Activated T-helper 2 cell treated with anti-CD3 and anti-CD28 coated beads, Interferon-gamma antibody, Interleukin-2, Interleukin-4, amounts not matched to agents 10 μg/mL and 5 μg/mL and 100 μg/mL, durations not matched to agents 14 hours and 24 hours and 36 hours (primary cell): ENCODE results near the gene LASP1NB.
"Not testable (repeated sequence)": the region's sequence is repeated elsewhere in the genome, so short reads cannot be mapped to it uniquely, and the experiment has no call there.

Source experiments
- DNase-seq: peaks from one replicate; pipeline ENCODE4 v3.0.0; 2021; ENCODE audit warnings: low spot score
- H3K27ac Mint-ChIP-seq: one replicate; pipeline ENCODE4 v1.8.0; 2021; ENCODE audit warnings: mixed read lengths
- H3K27me3 Mint-ChIP-seq: one replicate; pipeline ENCODE4 v1.8.0; 2021; ENCODE audit warnings: low read depth, mixed read lengths
- H3K36me3 Mint-ChIP-seq: one replicate; pipeline ENCODE4 v1.8.0; 2021; ENCODE audit warnings: low read depth, mixed read lengths
- H3K4me1 Mint-ChIP-seq: one replicate; pipeline ENCODE4 v1.8.0; 2021; ENCODE audit warnings: low read depth, mixed read lengths
- H3K4me3 Mint-ChIP-seq: one replicate; pipeline ENCODE4 v1.8.0; 2021; ENCODE audit warnings: low read depth, mild to moderate bottlenecking, moderate library complexity, mixed read lengths
- H3K9me3 Mint-ChIP-seq: one replicate; pipeline ENCODE4 v1.8.0; 2021; ENCODE audit warnings: mixed read lengths
- intact Hi-C: fragments of 100-400 bp; cut with micrococcal nuclease; formaldehyde crosslinking; loops from one replicate; pipeline ENCODE4 v1.15.1; 2023

The LASP1NB gene

GRCh38 chr17:38926293-38927070 is 1.1 kb downstream of the LASP1NB start:
- H3K4me3 Mint-ChIP-seq = peak overlapping the region; percentile 23
- no peaks in the 10 kb centered on the region for H3K27me3 Mint-ChIP-seq
- H3K27ac Mint-ChIP-seq = peak overlapping the region; percentile 44
- H3K36me3 Mint-ChIP-seq = no peaks in the 10 kb centered on the region
- DNase-seq = no peak
- intact Hi-C loops = loop anchor here (2.0 kb wide), 2 partner anchors 28 to 56 kb away; partner anchors contain the start of gene LASP1
- no peaks in the 10 kb centered on the region for H3K9me3 Mint-ChIP-seq
- H3K4me1 Mint-ChIP-seq = peaks cover 24% of the 10 kb centered on the region

GRCh38 chr17:38930782-38931181 is 5.4 kb downstream of the LASP1NB start:
- H3K27ac Mint-ChIP-seq, H3K36me3 Mint-ChIP-seq, H3K4me3 Mint-ChIP-seq, H3K9me3 Mint-ChIP-seq, intact Hi-C loops, DNase-seq: not testable (repeated sequence)
- peaks cover 13% of the 10 kb centered on the region for H3K27me3 Mint-ChIP-seq
- H3K4me1 Mint-ChIP-seq = peaks cover 14% of the 10 kb centered on the region

DNA sequence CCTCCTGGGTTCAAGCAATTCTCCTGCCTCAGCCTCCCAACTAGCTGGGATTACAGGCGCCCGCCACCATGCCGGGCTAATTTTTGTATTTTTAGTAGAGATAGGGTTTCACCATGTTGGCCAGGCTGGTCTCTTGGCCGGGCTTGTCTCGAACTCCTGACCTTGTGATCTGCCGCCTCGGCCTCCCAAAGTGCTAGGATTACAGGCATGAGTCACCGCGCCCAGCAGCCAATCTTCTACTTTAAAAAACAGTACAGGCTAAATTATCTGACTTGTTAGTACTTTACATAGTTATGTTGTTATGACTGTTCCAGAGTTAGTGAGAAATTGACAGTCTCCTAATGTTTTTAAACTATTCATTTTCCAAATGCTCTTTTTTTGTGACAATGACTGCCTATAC is 8.5 kb downstream of the LASP1NB start:
- peaks cover 21% of the 10 kb centered on the region for H3K27me3 Mint-ChIP-seq
- H3K4me3 Mint-ChIP-seq, H3K27ac Mint-ChIP-seq, H3K9me3 Mint-ChIP-seq, H3K4me1 Mint-ChIP-seq, H3K36me3 Mint-ChIP-seq, intact Hi-C loops, DNase-seq: not testable (repeated sequence)

GRCh38 chr17:38939987-38940386 is 14.6 kb downstream of the LASP1NB start:
- H3K36me3 Mint-ChIP-seq = no peaks in the 10 kb centered on the region
- no peak overlapping the region for H3K4me3 Mint-ChIP-seq
- intact Hi-C loops = no loop called here

DNA sequence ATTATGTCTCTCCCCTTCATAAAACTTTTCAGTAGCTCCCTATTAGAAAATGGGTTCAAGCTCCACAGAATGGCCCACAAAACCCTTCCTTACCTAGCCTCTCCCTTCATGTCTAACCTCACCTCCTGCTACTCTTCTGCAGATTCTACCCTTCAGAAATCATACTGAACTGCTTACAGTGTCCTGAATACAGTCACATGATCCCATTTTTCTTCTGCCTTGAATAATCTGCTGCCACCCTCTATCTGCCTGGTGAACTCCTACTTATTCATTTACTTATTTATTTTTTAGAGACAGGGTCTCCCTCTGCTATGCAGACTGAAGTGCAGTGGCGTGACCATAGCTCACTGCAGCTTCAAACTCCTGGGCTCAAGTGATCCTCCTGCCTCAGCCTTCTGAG is 15.0 kb downstream of the LASP1NB start:
- Mint-ChIP-seq H3K27me3 (peaks cover 12% of the 10 kb centered on the region), H3K4me1 (peaks cover 7% of the 10 kb centered on the region), H3K9me3 (no peaks in the 10 kb centered on the region), H3K4me3 (no peak overlapping the region), H3K36me3 (no peaks in the 10 kb centered on the region), H3K27ac (no peak overlapping the region)
- intact Hi-C loops = no loop called here
- no peak for DNase-seq

More at GRCh38 chr17:38939987-38940386, 14.6 kb downstream of the LASP1NB start:
- peaks cover 14% of the 10 kb centered on the region for H3K27me3 Mint-ChIP-seq
- no peak for DNase-seq
- no peaks in the 10 kb centered on the region for H3K9me3 Mint-ChIP-seq
- peaks cover 7% of the 10 kb centered on the region for H3K4me1 Mint-ChIP-seq
- no peak overlapping the region for H3K27ac Mint-ChIP-seq

DNA sequence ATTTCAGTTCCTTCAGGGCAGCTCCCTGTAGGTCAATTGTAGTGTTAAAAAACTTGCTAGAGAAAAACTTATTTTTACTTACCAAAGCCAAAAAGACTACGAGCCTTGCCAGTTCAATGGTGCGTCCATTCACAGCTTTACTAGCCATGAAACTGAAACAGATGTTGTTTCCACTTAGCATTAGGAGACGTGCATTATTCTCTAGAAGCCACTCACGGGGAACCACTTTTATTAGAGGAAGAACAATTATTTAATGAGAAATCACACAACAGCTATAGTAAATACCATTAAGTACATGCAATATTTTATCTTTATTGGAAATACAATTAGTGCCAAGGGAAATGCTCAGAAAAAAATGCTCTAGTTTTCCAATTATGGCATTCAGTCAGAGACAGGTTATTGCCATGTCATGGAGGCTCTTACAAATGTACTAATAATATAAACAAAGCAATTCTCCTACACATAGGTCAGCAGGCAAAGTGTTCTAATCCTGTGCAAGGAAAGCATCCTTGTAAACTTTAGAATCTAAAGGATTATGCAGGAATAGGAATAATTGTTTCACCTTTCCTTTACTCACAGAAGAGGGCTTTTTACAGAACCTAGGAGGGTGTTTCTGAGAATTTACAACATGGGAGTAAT is 17.4 kb downstream of the LASP1NB start:
- Mint-ChIP-seq H3K4me1 (peaks cover 7% of the 10 kb centered on the region), H3K27ac (no peak overlapping the region), H3K27me3 (no peaks in the 10 kb centered on the region), H3K9me3 (no peaks in the 10 kb centered on the region), H3K36me3 (no peaks in the 10 kb centered on the region), H3K4me3 (no peak overlapping the region)
- intact Hi-C loops = no loop called here
- DNase-seq = no peak

DNA sequence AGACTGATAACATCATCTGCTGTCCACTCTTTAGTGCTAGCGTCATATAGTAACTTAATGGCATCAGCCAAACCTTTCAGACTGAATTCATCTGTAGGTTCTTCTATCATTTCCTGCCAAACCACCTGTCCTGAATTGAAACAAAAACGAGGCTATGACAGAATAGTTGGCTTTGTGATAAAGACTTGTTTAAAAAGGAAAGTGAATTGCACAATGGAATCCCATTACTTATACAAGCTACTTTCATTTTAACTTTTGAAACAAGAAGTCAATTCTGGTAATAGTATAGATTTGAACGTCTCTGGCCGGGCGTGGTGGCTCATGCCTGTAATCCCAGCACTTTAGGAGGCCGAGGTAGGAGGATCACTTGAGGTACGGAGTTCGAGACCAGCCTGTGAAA is 18.2 kb downstream of the LASP1NB start:
- intact Hi-C loops = no loop called here
- H3K27me3 Mint-ChIP-seq = no peaks in the 10 kb centered on the region

DNA sequence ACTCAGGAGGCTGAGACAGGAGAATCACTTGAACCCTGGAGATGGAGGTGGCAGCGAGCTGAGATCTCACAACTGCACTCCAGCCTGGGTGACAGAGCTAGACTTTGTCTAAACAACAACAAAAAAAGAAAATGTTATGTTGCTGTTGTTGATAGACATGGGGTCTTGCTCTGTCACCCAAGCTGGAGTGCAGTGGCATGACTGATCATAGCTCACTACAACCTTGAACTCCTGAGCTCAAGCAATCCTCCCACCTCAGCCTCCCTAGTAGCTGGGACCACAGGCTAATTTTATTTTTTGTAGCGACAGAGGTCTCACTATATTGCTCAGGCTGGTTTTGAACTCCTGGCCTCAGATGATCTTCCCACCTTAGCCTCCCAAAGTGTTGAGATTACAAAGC is 21.8 kb downstream of the LASP1NB start:
- Mint-ChIP-seq H3K36me3 (no peaks in the 10 kb centered on the region), H3K9me3 (no peaks in the 10 kb centered on the region), H3K27ac (no peak overlapping the region), H3K4me3 (no peak overlapping the region), H3K27me3 (no peaks in the 10 kb centered on the region), H3K4me1 (peaks cover 7% of the 10 kb centered on the region)
- DNase-seq = no peak
- intact Hi-C loops = no loop called here

More for the DNA sequence above, 18.2 kb downstream of the LASP1NB start:
- Mint-ChIP-seq H3K36me3 (no peaks in the 10 kb centered on the region), H3K4me1 (peaks cover 7% of the 10 kb centered on the region), H3K9me3 (no peaks in the 10 kb centered on the region), H3K4me3 (no peak overlapping the region), H3K27ac (no peak overlapping the region)
- DNase-seq = no peak

GRCh38 chr17:38953800-38954199 is 28.4 kb downstream of the LASP1NB start:
- DNase-seq, H3K4me1 Mint-ChIP-seq, H3K27me3 Mint-ChIP-seq, intact Hi-C loops, H3K9me3 Mint-ChIP-seq, H3K4me3 Mint-ChIP-seq, H3K27ac Mint-ChIP-seq, H3K36me3 Mint-ChIP-seq: not testable (repeated sequence)

- Mint-ChIP-seq H3K4me3 (no peak overlapping the region), H3K4me1 (peaks cover 13% of the 10 kb centered on the region), H3K36me3 (no peaks in the 10 kb centered on the region), H3K27me3 (no peaks in the 10 kb centered on the region), H3K9me3 (no peaks in the 10 kb centered on the region), H3K27ac (no peak overlapping the region)
- intact Hi-C loops = no loop called here
- DNase-seq = no peak
Measured at GRCh38 chr17:38958326-38958725, 32.9 kb downstream of the LASP1NB start.

GRCh38 chr17:38958756-38959155 is 33.3 kb downstream of the LASP1NB start:
- Mint-ChIP-seq H3K9me3 (no peaks in the 10 kb centered on the region), H3K4me3 (no peak overlapping the region), H3K27me3 (no peaks in the 10 kb centered on the region), H3K36me3 (no peaks in the 10 kb centered on the region), H3K27ac (no peak overlapping the region), H3K4me1 (peaks cover 13% of the 10 kb centered on the region)
- DNase-seq = no peak
- intact Hi-C loops = no loop called here

- Mint-ChIP-seq H3K4me3 (no peak overlapping the region), H3K27ac (no peak overlapping the region)
- no peak for DNase-seq
Measured at GRCh38 chr17:38959508-38959907, 34.1 kb downstream of the LASP1NB start.

DNA sequence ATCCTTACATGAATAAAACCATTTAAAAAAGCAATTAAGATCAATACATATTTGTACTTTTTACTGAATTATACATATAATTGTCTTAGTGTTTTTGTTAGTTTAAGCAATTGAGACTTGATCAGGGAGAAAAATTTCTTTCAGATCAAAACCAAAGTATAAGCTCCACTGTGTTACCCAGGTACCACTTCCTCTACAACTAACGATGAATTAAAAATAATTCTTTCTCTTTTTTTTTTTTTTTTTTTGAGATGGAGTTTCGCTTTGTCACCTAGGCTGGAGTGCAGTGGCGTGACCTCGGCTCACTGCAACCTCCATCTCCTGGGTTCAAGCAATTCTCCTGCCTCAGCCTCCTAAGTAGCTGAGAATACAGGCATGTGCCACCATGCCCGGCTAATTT is 35.0 kb downstream of the LASP1NB start:
- intact Hi-C loops = loop anchor here (10.0 kb wide), 1 partner anchor 66 kb away; no protein-coding TSS in a partner anchor
- DNase-seq = no peak
- no peaks in the 10 kb centered on the region for H3K9me3 Mint-ChIP-seq
- no peaks in the 10 kb centered on the region for H3K36me3 Mint-ChIP-seq
- no peak overlapping the region for H3K27ac Mint-ChIP-seq
- H3K27me3 Mint-ChIP-seq = no peaks in the 10 kb centered on the region
- peaks cover 13% of the 10 kb centered on the region for H3K4me1 Mint-ChIP-seq
- H3K4me3 Mint-ChIP-seq = no peak overlapping the region

More at GRCh38 chr17:38959508-38959907, 34.1 kb downstream of the LASP1NB start:
- H3K4me1 Mint-ChIP-seq = peaks cover 13% of the 10 kb centered on the region
- intact Hi-C loops = no loop called here
- H3K9me3 Mint-ChIP-seq = no peaks in the 10 kb centered on the region
- no peaks in the 10 kb centered on the region for H3K36me3 Mint-ChIP-seq
- no peaks in the 10 kb centered on the region for H3K27me3 Mint-ChIP-seq
